GM18520 (cell line): ENCODE measurements around the gene CCR5.
"Not testable (repeated sequence)": the region's sequence is repeated elsewhere in the genome, so short reads cannot be mapped to it uniquely, and the experiment has no call there.

Experiments used
- ATAC-seq: cut with Tn5 transposase; IDR thresholded peaks from one replicate; pipeline ENCODE4 v1.9.1; 2021; ENCODE audit not compliant: unreplicated experiment

CCR5 gene

DNA sequence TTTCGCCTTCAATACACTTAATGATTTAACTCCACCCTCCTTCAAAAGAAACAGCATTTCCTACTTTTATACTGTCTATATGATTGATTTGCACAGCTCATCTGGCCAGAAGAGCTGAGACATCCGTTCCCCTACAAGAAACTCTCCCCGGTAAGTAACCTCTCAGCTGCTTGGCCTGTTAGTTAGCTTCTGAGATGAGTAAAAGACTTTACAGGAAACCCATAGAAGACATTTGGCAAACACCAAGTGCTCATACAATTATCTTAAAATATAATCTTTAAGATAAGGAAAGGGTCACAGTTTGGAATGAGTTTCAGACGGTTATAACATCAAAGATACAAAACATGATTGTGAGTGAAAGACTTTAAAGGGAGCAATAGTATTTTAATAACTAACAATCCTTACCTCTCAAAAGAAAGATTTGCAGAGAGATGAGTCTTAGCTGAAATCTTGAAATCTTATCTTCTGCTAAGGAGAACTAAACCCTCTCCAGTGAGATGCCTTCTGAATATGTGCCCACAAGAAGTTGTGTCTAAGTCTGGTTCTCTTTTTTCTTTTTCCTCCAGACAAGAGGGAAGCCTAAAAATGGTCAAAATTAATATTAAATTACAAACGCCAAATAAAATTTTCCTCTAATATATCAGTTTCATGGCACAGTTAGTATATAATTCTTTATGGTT lies at the start of gene CCR5:
CCR5 (plus strand) TSS at position 108 of the 680 bp plus-strand sequence. CDS start 1,957 bp downstream, outside the sequence.
- no peak for ATAC-seq

DNA sequence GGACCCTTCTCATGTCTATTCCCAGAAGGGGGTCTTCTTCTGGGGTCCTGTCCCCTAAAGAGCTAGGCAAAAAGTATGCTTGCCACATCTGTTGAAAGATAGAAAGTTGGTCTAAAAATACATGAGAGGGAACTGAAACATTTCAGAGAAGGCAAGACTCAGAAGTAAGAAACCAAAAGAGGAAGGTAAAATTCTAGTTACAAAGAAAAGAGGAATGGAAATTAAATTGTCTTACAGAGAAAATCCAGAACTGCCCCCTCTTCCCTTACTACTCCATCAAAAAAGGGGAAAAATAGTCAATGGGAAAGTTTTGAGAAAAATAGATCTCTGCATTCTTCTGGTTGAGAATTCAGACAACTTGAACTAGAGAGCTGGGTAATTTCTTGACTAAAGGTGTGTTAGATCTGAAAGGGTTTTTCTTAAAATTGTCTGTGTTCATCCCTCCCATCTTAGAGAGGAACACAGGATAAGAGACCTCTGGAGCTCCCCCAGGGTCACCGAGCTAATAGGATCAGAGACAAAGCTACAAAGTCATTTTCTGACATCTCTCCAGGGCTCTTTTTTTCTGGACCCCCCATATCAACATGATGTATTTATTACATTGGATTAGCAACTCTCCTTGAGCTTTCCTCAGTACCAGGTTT lies 49.2 kb upstream of the CCR5 start:
- no peak for ATAC-seq

DNA sequence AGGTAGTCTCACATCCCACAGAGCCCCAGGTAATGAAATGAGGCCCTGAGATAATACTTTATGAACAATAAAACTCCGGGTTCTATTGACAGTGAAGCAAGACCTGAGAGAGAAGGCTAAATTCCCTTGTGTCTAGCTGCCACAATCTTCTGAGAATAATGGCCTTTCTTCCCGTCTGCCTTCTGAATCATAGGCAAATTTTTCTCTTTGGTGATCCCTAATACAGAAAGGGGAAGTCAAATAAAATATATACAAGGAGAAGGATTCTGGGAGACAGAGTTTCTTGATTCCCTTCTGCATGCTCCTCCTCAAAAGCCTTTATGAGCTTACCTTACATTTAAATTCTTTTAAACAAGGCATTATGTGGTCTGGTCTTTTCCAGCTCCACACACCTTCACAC lies 46.7 kb upstream of the CCR5 start:
- no peak for ATAC-seq

DNA sequence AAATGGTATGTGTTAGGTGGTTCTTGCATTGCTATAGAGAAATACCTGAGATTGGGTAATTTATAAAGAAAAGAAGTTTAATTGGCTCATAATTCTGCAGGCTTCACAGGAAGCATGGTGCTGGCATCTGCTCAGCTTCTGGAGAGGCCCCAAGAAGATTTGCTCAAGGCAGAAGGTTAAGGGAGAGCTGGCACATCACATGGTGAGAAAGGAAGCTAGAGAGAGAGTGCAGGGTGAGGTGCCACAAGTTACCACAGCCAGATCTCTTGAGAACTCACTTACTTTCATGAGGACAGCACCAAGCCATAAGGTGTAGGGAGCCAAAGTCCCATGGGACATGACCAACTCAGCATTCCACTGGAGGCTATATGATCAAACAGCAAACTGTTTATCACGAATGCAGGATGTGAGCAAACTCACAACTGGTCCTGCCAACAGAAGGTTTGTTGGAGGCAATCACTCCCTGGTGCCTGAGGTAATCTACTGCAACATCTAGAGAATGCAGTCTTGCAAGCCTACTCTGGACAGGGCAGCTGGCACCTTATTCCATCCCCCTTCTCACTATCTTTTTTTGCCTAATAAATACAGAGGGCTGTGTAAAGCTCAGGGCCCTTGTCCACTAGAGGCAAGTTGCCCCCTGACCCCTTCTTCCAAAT lies 45.0 kb upstream of the CCR5 start:
- ATAC-seq: no peak

DNA sequence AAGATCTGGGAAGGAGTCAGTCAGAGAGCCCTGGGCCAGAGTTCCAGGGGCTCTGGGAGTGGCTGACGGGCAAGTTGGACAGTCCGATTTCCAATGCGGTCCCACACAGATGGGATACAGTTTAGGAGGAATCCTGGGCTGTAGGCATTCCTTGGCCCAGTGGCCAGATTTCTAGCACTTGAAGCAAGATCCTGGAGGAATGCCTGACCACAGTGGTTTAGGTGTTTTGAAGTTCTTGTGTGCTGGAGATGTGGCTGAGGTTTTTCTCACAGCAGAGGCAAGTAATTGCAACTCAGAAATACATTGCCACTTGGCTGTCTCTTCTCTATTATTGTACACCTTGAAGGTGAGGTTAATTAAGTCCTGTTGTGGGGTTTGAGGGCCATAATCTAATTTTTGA lies 40.1 kb upstream of the CCR5 start:
- ATAC-seq: not testable (repeated sequence)

DNA sequence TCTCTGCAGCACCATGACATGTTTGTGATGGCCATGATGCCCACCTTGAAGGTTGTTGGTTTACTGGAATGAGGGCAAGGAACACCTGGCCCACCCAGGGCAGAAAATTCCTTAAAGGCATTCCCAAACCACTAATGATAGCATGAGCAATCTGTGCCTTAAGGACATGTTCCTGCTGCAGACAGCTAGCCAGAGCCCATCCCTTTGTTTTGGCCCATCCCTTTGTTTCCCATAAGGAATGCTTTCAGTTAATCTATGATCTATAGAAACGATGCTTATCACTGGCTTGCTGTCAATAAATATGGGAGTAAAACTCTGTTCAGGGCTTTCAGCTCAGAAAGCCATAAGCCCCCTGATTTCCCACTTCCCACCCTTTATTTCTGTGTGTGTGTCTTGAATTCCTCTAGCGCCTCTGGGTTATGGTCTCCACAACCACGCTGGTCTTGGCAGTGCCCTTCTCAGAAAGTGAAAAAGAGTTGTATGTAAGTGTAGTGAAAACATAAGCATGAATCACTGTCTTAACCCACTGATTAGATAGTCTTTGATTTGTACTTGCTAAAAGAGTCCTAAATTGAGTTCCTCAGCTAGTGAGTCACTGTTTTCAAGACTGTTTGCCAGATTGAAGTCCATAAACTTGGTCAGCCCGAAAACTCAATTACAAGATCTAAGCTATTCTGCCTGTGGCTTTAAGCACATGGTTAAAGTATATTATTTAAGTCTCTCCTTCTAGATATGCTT lies 35.8 kb upstream of the CCR5 start:
- no peak for ATAC-seq

DNA sequence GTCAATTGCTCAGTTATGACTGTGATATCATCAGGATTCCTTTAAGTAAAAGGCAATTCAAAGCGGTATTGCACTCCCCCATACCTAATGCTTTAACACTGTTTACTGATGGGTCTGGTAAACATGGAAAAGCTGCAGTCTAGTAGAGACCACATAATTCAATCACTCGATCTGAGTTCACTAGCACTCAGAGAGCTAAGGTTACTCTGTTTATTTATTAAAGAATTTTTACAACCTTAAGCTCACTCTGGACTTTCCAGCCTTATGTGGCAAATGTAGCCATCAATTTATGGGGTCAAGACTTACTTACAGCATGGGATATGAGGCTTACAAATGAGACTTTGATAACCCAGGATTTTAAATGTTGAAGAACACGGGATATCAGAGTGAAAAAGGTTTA lies 35.2 kb upstream of the CCR5 start:
- ATAC-seq: no peak

DNA sequence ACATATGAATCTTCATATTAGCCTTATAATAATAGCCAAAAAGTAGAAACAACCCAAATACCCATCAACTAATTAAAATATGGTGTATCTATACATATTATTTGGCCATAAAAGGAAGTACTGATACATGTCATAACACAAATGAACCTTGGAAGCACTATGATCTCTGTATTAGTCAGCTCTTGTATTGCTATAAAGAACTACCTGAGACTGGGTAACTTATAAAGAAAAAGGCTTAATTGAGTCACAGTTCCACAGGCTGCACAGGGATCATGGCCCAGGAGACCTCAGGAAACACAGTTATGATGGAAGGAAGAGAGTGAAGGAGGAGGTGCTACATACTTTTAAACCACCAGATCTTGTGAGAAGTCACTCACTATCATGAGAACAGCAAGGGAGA lies 32.8 kb upstream of the CCR5 start:
- no peak for ATAC-seq

DNA sequence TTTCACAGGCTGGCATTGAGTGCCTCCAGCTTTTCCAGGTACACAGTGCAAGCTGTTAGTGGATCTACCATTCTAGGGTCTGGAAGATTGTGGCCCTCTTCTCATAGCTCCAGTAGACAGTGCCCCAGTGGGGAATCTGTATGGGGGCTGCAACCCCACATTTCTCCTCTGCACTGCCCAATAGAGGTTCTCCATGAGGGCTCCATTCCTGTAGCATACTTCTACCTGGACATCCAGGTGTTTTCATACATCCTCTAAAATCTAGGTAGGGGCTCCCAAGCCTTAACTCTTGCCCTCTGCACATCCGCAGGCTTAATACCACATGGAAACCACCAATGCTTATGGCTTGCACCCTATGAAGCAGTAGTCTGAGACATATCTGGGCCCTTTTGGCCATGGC lies 31.9 kb upstream of the CCR5 start:
- ATAC-seq: no peak

DNA sequence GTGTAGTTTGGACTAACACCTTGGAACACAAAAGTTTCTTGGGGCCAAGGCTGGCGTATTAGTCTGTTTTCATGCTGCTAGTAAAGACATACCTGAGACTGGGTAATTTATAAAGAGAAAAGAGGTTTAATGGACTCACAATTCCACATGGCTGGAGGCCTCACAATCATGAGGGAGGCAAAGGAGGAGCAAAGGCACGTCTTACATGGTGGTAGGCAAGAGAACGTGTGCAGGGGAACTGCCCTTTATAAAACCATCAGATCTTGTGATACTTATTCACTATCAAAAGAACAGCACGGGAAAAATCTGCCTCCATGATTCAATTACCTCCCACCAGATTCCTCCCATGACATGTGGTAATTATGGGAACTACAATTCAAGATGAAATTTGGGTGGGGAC lies 26.3 kb upstream of the CCR5 start:
- no peak for ATAC-seq

DNA sequence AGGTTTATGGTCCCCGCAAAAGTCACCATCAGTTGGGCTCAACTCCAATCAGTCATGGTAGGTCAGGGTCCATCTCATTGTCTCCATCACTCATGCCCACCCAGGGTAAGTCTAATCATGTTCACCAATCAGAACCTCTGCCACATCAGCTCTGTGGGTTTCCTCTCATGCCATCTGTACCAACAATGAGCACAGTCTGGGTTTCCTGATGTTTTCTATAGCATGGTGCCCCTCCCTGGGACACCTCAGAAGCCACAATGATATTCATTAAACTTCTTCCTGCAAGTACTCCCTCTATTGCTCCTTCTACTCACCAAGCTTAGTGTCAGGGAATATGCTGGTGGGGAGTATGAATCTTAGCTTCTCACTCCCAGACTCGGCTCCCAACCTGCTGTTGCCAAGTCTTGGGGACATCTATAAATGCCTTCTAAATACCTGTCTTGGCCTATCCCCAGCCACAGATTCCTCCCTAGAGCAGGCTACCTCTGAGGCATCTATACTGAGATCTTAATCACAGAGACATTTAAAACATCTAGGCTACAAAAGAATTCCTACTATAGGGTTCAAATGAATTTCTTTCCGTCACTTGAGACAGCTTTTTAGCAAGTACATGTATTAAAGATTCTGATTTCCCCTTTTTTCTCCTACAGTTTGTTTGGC lies 21.8 kb upstream of the CCR5 start:
- ATAC-seq: no peak

DNA sequence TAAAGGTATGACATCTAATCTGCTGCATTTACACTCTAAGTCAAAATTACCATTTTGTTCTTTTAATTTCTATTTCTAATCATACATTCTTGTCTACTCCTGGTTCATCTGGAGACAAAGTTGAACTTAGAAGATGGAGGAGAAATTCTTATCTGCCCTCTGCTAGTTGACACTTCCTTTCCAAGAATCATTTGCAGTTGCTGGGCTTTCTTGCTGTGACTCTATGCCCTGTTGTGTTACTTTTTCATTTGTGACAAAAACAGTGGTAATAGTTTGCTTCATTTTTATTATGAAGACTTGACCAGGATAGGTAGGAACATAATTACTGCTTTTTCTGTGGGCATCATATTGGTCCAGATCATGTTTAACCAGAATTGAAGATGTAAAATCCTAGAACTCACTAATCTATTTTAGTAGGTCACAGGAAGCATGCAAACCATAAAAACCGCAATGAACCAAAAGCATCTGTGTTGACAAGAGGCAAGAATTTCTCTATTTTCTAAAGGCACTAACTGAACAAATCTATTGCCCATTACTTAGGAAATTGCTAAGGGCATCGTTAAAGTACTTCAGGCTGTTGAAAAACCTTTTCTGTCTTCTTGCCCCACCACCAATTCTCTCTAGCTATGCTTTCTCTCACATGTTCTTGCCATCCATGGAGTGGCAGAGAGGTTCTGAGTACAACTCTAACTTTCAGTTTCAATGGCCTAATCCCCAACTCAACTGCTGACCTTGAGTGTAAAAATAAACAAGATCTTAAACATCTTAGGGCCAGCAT lies 21.1 kb upstream of the CCR5 start:
- peak; percentile 56 for ATAC-seq

DNA sequence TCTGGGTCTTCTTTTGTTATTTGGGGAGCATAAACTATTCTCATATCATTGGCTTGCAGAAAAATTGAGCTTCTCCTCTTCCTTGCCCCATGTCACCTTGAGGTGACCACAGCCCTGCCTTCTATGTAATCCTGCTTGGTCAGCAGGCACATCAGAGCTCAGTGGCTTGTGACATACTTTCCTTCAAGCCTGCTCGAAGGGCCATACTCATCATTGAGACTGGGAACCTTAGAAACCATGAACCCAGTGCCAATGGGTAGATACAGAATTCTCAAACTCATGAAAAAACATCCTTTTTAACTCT lies 20.5 kb upstream of the CCR5 start:
- no peak for ATAC-seq

DNA sequence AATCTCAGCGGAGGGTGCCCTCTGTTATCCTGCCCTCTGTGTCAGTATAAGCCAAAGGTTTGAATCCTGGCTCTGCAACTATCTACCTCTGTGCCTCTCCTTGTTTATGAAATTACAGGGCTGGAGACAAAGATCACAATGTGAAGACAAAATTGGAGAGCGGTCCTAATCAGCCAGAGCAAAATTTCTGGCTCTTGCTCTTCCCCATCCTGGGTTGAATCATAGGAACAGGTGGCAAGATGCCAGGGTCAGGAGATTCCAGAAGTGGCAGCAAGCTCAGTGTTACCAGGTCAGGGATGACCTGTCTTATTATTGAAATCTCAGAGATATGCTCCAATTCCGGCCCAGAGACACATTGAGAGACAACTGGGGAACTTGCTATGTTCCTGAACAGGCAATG lies 19.1 kb upstream of the CCR5 start:
- ATAC-seq: no peak

DNA sequence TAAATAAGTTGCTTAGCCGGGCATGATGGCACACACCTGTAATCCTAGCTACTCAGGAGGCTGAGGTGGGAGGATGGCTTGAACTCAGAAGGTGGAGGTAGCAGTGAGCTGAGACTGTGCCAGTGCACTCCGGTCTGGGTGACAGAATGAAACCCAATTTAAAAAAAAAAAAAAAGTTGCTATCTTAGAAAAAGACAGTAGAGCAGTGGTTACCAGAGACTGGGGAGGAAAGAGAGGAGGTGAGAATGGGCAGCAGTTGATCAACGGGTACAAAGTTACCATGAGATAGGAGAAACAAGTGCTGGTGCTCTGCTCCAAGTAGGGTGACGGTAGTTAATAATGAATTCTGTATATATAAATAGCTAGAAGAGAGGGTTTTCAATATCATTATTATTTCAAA lies 17.7 kb upstream of the CCR5 start:
- no peak for ATAC-seq

DNA sequence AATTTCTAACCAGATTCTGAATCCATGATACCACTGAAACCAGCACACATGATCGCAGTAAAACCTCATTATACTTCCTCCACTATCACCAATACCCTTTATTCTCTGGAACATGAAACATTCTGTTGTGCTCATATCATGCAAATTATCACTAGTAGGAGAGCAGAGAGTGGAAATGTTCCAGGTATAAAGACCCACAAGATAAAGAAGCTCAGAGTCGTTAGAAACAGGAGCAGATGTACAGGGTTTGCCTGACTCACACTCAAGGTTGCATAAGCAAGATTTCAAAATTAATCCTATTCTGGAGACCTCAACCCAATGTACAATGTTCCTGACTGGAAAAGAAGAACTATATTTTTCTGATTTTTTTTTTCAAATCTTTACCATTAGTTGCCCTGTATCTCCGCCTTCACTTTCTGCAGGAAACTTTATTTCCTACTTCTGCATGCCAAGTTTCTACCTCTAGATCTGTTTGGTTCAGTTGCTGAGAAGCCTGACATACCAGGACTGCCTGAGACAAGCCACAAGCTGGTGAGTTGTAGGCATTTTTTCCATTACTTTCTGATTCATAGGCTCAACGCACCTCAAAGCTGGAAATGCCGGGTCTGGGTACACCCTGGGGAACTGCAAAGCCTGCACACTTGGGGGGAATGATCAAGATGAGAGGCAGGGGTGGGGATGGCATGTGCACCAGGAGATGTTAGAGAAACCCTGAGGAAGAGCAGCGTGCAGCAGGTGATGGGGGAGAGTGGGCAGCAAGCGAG lies 16.9 kb upstream of the CCR5 start, which contains the start of gene CCR2:
CCR2 (plus strand) TSS at position 465 of the 764 bp plus-strand sequence. CDS start 3,417 bp downstream, outside the sequence.
- ATAC-seq: no peak

DNA sequence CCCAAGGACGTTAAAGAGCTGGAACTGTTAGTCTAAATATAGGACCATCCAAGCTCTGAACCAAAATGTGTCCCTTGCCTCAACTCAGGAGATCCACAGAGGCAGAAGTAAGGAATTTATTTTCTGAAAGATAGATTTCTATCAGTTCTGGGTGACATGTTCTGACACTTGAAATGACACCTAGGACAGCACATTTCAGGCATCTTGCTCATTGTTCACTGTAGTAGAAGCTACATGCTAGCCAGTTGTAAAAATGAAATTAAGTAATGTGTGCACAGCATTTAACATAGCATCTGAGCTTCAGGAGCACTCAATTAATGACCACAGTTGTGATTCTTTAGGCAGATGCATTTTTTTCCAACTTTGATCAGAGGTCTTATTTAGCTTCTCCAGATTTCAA lies 16.3 kb upstream of the CCR5 start:
- ATAC-seq: no peak

DNA sequence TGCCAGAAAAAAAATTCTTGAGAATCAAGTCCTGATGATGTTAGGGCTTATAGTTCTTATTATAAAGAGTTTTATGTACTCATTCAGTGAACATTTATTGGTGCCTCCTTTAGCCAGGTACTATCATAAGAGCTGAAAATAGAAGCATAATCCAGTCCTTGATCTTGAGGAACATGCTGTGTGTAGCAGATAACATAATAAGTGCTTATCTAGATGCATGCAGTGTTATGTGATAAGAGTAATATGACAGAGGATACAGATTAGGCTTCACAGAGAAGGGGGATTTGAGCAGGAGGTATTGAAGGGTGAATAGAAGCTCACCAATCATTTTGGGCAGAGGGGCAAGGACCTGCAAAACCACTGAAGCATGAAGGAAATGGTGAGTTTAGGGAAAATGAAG lies 15.8 kb upstream of the CCR5 start:
- no peak for ATAC-seq

DNA sequence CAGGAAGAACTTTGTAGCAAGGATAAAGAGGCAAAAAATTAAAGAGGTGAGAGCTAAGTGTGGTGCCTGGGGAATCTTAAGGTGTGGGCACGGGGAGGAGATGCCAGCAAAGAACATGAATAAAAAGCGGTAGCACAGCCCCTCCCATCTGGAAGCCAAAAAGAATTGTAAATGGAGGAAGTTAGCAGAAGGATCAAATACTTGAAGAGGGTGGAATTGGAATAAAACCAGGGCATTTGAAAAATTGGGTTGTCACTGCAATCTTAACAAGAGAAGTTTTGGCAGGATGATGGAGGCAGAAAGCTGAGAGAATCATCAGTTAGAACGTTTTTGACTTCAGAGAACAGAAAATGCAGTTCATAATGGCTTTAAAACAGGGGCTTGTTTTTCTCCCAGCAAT lies 14.5 kb upstream of the CCR5 start:
- no peak for ATAC-seq

DNA sequence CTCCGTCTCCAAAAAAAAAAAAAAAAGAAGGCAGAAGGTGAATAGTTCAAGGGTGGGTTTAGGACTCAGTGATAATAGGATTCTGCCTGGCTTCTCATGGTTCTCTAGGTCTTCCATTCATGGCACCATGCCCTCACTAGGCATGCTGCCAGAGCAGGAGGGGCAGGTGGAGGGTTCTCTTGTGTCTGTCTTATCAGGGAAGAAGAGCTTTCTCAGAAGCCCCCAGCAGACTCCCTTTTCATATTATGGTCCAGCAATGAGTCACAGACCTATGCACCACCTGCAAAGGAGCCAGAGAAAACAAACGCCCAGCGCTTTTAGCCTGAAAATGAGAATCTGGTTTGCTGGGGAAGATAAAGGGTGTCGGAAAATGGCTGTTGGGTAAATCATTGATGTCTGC lies 13.8 kb upstream of the CCR5 start:
- ATAC-seq: no peak
